ENCODE data around the gene SLC22A13. TPM values are rescaled to one million over a fixed set of nuclear protein-coding genes. Genes with fewer than 3 reads are reported as not detected.

The SLC22A13 gene
- total and polyA plus RNA-seq, 3 donors from 2014 or later, result 1.1 to 2.6 (median 1.5) TPM

DNA sequence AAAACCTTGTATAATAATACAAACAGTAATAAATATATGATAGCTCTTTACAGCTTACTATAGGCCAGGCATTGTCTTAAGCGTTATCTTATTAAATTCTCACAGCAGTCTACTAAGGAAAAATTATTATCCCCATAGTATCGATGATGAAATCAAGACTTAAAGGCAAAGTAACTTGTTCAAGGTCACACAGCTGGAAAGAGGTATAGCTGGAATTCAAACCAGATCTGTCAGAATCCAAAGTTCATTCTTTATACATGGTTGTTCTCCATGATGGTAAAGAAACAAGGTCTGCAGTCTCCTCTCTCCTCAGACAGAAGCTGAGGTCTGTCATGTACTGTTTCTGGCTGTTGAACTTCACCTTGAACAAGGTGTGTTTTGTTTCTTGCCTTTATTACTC lies 15.4 kb upstream of the SLC22A13 start:
- intact Hi-C loops (cut with DNase I; ENCODE audit: low total_unique reads), result no loop called here
- H3K4me3 ChIP-seq, result no peak overlapping the region
- no peaks in the 10 kb centered on the region for H3K9me3 ChIP-seq
- no peak overlapping the region for H3K27ac ChIP-seq
- H3K36me3 ChIP-seq (ENCODE audit: low read depth, missing control alignments), result no peaks in the 10 kb centered on the region
- WGBS, 2 donors, result 69 to 71% methylated on average over 2 of the region's 2 CpGs
- DNase-seq, result no peak
- H3K27me3 ChIP-seq, result no peaks in the 10 kb centered on the region
- TF ChIP-seq, protein P1, sequence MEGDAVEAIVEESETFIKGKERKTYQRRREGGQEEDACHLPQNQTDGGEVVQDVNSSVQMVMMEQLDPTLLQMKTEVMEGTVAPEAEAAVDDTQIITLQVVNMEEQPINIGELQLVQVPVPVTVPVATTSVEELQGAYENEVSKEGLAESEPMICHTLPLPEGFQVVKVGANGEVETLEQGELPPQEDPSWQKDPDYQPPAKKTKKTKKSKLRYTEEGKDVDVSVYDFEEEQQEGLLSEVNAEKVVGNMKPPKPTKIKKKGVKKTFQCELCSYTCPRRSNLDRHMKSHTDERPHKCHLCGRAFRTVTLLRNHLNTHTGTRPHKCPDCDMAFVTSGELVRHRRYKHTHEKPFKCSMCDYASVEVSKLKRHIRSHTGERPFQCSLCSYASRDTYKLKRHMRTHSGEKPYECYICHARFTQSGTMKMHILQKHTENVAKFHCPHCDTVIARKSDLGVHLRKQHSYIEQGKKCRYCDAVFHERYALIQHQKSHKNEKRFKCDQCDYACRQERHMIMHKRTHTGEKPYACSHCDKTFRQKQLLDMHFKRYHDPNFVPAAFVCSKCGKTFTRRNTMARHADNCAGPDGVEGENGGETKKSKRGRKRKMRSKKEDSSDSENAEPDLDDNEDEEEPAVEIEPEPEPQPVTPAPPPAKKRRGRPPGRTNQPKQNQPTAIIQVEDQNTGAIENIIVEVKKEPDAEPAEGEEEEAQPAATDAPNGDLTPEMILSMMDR (IDR thresholded peaks at IDR 0.05), result no peak
- TF ChIP-seq POLR2A (IDR thresholded peaks at IDR 0.05), result no peak
- H3K4me1 ChIP-seq, result no peaks in the 10 kb centered on the region

DNA sequence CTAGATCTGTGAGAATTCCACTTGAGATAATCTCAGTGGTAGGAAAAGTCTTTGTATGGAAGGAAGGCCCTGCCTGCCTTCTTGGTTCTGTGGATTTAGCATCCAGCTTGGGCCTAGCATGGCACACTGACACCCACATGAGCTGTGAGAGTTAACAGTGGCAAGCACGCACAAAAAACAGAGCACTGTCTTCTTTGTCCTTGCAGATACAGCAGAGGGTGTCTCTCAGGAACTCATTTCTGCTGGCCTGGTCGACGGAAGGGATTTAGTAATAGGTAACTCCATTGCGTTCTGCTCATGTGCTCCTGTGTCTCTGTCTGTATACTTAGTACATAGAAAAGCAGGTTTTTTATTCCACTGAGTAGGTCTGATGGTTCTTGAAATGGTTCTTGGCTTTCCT lies 14.4 kb upstream of the SLC22A13 start:
- DNase-seq, result no peak
- Histone ChIP-seq H3K36me3 (ENCODE audit: low read depth, missing control alignments) (no peaks in the 10 kb centered on the region), H3K4me3 (no peak overlapping the region), H3K9me3 (no peaks in the 10 kb centered on the region), H3K27ac (no peak overlapping the region), H3K4me1 (peaks cover 9% of the 10 kb centered on the region), H3K27me3 (no peaks in the 10 kb centered on the region)
- 90 to 91% methylated on average over 4 of the region's 4 CpGs for WGBS, 2 donors
- intact Hi-C loops (cut with DNase I; ENCODE audit: low total_unique reads), result no loop called here
- TF ChIP-seq, protein P1 (IDR thresholded peaks at IDR 0.05), result no peak
- no peak for TF ChIP-seq POLR2A (IDR thresholded peaks at IDR 0.05)

DNA sequence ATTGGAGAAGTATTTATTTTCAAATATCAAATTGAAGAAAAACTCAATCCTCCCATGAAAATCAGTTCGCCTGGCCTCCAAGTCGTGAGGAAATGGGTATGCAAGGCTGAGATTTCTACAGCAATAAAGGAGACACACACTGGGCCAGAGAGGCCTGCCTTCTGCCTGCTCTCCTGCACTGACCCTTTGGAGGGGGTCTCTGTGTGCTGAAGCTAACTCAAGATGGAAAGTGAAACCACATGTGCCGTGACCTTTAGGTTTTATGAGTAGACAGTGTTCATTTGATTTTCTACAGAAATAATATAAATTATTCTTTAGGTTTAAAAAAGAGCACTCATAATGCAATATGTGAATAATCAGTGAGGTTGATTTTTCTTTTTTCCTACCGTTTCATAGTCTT lies 11.9 kb upstream of the SLC22A13 start:
- Histone ChIP-seq H3K36me3 (ENCODE audit: low read depth, missing control alignments) (no peaks in the 10 kb centered on the region), H3K9me3 (no peaks in the 10 kb centered on the region), H3K4me1 (peaks cover 10% of the 10 kb centered on the region), H3K27ac (no peak overlapping the region), H3K4me3 (no peak overlapping the region), H3K27me3 (no peaks in the 10 kb centered on the region)
- intact Hi-C loops (cut with DNase I; ENCODE audit: low total_unique reads), result no loop called here
- no peak for TF ChIP-seq POLR2A (IDR thresholded peaks at IDR 0.05)
- TF ChIP-seq, protein P1 (IDR thresholded peaks at IDR 0.05), result no peak
- WGBS, 2 donors, result 90 to 92% methylated on average over 4 of the region's 4 CpGs
- DNase-seq, result no peak

DNA sequence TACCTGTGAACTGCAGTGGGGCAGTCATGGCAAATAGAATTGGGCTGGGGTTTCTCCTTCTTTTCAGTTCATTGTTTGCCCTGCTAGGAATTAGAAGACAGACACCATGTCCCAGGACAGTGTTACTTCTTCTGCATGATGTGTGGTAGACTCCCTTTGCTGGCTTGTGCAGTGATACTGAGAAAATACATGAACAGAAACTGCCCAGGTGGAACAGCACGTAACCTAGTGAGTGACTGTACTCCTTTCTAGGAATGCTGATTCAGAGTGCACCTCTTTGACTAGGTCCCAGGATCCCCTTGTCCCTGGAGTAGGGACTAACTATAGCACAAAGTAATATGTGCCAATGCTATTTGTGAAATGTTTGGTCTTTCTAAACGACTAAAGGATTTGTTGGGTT lies 10.7 kb upstream of the SLC22A13 start:
- no peaks in the 10 kb centered on the region for H3K9me3 ChIP-seq
- no peak overlapping the region for H3K27ac ChIP-seq
- H3K36me3 ChIP-seq (ENCODE audit: low read depth, missing control alignments), result no peaks in the 10 kb centered on the region
- WGBS, 2 donors, result 77 to 79% methylated on average over 2 of the region's 2 CpGs
- no peak overlapping the region for H3K4me3 ChIP-seq
- DNase-seq, result no peak
- no peaks in the 10 kb centered on the region for H3K27me3 ChIP-seq
- intact Hi-C loops (cut with DNase I; ENCODE audit: low total_unique reads), result no loop called here
- H3K4me1 ChIP-seq, result peaks cover 10% of the 10 kb centered on the region
- TF ChIP-seq, protein P1 (IDR thresholded peaks at IDR 0.05), result no peak
- no peak for TF ChIP-seq POLR2A (IDR thresholded peaks at IDR 0.05)

DNA sequence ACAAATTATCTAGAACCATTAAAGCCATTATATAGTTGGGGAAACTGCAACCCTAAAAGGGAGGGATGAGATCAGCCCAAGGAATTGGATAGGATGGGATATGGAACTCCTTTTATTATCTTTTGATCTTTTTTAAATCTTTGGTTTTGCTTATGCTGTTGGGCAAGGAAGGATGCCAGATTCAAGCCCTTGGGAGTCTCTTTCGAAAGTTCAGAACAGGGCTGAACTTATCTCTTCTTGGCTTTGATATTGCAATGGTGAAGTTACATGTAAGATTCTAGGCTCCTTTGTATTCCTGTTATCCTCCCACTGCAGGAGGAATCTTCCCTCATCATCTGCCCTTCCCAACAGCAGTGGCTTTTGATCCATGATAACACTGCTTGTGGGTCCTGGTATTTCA lies 10.0 kb upstream of the SLC22A13 start:
- Histone ChIP-seq H3K4me1 (peaks cover 10% of the 10 kb centered on the region), H3K27ac (no peak overlapping the region), H3K36me3 (ENCODE audit: low read depth, missing control alignments) (no peaks in the 10 kb centered on the region), H3K9me3 (no peaks in the 10 kb centered on the region), H3K27me3 (no peaks in the 10 kb centered on the region), H3K4me3 (no peak overlapping the region)
- intact Hi-C loops (cut with DNase I; ENCODE audit: low total_unique reads), result no loop called here
- DNase-seq, result no peak
- WGBS, 2 donors, result 50 to 67% methylated on average over 1 of the region's 1 CpG
- TF ChIP-seq POLR2A (IDR thresholded peaks at IDR 0.05), result no peak
- TF ChIP-seq, protein P1 (IDR thresholded peaks at IDR 0.05), result no peak

Data from testis (tissue), 3 donors.